ENCODE results near the gene ERICH6.

Gene ERICH6

DNA sequence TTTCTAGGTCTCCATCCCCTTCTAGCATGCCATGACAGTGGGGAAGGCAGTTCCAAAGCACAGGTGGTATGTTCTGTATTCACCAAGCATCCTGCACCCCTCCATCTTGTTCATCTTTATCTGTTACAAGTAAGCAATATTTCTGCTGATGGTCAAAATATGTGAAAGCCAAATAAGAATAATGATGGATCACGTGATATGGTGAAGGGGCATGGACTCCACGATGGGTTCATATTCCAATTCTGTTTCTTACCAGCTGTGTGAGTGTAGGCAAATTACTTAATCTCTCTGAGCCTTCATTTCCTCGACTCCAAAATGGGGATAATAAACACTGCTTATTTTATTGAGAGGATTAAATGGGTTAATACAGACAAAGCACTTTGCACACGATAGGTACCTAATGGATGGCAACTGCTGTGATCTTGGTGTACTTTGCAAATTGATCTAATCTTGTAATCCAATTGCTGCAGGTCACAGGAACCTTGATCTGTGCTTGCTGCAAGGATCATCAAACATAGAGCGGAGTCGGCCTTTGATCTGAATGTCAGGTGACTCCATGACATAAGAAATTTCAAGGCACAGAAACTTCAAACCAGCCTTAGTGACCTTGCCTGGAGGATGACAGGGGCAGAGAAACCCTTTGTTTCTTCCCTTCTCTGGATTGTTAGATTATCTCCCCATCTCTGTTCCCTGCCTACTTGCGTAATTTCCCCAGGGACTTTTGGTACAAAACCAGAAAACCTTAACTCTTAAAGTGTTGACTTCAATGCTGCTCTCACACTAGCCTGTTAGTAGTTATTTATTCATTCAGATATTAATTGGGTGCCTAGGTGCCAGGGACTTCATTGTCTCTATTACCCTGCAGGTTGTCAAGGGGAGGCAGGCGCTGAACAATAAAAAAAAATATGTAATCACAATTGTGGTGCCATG lies 33.4 kb upstream of the ERICH6 start:
- DNase-seq (ENCODE audit: low spot score), result no peak

DNA sequence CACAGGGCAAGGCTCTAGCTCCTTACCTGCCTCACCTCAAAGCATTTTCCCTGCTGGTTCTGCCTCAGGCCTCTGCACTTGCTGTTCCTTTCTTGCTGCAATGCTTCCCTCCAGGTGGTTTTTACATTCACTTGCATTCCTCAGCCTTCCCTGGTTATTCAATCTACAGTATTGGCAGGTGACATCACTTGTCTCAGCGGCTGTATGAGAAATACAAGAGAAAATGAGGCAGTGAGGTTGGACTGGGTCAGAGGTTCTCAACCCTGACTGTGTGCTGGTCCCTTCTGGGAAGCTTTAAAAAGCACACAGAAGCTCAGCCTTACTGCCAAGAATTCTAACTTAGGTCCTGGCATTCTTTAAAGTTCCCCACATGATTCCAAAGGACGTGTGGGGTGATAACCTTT lies 32.6 kb upstream of the ERICH6 start:
- DNase-seq (ENCODE audit: low spot score), result no peak

DNA sequence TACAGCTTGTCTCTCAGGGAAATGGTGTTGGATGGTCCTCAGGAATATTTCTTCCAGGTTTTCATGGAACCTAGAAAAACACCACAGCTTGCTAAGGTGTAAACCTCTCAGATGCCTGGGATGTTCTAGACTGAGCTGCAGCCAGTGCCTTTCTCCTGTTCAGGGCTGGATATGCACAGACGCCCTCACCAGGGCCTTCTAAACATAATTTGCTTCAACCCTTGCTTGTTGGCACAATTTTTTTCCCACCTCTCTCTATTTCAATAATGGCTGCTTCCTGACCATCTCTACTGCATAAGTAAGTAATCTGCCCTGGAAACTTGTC lies 31.0 kb upstream of the ERICH6 start:
- no peak for DNase-seq (ENCODE audit: low spot score)

DNA sequence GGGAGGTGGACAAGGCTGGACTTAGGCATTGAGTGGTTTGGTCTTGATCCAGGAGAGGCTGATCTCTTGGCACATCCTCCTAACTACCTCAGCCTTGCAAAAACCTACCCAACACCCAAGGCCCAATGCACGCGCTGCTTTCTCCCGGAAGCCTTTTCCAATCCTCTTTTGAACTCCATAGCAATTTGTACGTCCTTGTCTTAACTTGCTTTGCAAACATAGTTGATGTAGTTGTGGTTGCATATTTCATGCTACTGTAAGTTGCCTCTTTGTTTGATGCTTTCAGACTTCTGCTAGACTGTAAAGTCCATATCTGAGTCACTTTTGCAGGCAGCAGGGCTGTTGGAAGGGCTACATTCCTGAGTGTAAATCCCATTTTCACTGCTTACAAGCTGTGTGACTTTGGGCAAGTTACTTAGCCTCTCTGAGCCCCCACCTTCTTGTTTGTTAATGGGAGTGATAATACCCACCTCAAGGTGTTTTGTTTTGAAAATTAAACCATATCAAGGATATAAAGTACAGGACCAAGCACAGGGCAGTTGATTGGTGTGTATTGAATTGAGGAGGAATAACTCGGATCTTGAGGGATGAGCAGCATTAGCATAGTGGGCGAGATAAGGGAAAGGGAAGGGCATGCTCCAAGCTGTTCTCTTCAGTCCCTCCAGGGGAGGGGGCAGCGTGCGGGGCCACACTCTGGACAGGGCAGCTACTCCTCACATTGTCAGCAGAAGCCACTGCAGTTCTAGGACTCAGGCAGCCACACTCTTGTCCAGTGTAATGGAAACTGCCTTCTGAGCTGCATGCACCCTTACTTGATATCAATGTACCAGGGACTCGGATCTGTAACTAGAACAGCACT lies 30.4 kb upstream of the ERICH6 start:
- DNase-seq (ENCODE audit: low spot score), result no peak

DNA sequence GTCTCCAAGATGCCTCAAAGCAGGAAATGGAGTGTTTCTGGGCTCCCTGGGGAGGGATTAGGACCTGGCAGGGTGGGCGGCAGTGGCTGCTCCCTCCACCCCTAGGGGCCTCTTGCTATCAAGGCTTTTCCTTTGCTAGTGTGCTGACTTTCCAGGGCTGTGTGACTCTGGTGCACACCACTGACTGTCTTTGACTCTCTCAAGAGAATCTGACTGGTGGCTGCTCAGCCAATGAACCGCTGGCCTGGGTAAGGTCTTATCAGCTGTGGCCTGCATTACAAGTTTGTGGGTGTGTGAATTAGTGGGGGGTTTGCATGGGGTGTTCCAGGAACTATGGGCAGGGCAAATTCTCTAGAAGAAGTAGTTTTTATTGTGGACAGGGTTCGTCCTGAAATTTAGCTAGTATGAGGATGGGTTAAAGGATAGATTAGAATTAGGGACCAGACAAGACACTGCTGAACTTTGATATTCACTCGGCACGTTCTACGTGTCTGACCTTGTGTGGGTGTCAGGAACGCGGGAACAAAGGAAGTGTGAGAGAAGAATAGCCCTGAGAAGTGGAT lies 29.7 kb upstream of the ERICH6 start:
- no peak for DNase-seq (ENCODE audit: low spot score)

DNA sequence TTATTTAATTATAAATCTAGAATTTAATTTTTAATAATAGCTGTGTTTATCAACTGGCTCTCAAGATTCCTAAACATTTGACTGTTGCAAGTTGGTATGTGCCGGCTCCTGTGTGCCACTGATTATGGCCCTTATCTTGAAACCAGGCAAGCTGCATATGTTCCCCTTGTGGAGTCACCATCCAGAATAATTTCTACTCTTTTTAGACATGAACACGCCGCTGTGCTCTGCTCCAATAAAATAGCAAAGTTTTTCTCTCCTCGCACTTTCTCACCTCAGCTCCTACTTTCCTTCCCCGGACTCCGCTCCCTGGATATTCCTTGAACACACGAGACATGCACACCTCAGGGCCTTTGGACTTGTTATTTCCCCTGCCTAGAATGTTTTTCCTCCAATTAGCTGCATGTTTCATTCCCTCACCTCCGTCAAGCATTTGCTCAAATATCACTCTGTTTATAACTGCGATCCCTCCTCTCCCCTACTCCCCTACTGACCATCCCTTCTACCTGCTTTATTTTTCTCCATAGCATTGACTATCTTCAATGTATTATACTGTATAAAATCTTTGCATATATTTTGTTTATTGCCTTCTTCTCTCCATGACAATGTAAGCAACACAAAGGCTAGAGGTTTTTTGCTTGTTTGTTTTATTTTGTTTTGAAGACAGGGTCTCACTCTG lies 26.1 kb upstream of the ERICH6 start:
- DNase-seq (ENCODE audit: low spot score), result no peak

DNA sequence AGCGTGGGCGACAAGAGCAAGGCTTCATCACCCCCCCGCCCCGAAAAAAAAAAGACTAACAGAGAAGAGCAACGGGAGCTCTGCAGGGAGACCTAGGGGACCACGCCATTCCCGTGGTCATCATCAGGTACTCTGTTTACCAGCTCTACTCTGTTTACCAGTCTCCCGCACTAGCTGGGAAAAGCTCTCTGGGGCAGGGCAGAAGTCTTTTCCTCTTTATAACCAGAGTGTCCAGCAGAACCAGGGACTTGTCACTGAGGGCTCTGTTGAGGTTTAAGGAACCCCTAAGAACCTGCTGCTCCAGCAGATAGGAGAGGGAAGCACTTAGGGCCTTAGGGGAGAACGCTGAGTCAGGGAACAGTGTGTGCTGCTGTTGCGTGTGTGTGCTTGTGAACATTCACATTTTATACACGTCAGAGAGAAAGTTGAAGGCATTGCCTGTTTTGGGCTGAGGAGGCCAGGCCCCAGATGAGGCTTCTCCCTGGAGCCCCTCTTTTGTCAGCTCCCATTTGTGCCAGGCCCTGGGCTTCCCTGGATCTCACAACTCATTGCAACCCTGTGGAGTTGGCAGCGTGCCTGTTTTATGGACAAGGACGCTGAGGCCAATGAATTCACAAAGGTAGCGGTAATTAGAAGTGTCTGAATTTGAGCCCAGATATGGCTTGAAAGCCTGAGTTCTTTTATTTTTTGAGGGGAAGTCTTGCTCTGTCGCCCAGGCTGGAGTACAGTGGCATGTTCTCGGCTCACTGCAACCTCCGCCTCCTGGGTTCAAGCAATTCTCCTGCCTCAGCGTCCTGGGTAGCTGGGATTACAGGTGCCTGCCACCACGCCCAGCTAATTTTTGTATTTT lies 24.2 kb upstream of the ERICH6 start:
- no peak for DNase-seq (ENCODE audit: low spot score)

DNA sequence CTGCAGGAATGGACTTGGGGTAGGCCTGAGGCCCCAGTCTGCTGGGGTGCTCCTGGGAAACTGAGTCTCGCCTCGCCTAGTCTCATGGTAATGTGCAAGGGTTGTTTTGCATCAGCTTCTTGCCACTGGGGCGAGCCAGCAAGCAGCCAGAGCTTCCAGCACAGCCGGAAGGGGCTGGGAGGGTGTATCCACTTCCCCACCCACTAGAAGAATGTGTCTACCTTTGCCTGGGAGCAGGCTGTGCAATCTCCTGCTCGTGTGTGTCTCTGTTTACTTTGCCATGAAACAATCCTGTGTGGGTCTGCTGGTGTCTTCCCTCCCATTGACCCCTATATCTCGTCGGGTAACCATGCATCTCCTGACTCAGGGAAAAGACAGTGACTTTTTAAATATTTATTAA lies 21.8 kb upstream of the ERICH6 start:
- DNase-seq (ENCODE audit: low spot score), result peak; percentile 46

DNA sequence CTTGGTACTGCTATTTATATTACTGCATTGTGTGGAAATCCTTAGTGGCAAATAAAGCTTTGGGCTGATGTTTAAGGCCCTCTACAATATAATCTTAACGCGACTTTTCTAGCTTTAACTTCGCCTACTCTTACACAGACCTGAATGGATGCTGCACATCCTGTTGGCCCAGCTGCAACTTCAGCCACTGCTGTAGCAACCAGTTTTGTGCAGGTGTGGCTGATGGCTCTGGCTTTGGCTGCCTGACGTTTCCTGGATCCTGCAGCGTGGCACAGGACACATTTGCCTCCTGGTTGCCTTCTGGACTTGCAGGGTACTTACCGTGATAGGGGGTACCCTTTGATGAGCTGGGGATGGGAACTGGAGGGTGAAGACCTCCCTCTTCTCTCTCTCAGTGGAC lies 20.2 kb upstream of the ERICH6 start:
- DNase-seq (ENCODE audit: low spot score), result no peak

DNA sequence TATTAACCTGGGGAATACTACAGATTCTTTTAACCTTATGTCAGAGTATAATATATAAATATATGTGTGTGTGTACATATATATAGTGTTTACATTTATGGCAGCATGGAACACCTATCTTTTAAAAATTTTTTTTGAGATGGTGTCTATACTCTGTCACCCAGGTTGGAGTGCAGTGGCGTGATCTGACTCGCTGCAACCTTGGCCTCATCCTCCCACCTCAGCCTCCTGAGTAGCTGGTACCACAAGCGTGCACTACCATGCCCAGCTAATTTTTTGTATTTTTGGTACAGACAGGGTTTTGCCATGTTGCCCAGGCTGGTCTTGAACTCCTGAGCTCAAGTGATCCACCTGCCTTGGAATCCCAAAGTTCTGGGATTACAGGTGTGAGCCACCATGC lies 18.5 kb upstream of the ERICH6 start:
- no peak for DNase-seq (ENCODE audit: low spot score)

DNA sequence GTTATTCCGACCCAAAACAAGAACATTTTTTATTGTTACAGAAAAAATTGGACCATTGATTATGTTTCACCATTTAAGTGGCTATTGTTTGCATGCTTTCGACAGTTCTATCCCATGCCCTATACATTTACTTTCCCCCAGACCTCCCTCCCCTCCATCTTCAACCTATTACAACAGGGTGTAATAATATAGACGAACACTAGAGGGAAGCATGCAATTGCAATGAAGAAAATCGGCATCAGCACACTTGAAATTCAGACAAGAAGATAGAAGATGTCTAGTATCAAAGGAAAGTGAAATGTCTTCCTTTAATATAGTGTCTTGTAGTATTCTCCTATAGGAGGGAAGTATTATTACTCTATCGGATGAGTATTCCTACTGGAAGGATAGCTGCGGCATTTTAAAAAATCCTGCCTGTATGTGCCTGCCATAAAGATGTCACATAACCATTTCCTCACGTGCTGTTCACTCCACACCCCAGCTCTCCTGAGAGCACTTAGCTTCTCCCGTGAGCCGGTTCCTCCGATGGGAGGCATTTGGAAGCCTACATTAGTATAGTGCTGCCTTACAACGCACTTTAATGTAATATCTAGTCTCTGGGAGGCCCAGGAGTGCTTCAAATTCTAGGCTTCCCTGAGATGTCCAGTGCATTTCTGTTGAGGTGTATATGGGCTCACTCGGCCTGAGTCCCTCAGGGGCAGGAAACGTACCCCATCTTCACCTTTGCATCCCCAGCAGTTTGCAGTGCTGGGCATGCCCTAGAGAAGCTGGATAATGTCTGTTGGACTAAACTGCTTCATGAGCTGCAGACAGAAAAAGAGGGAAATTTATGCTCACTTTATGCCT lies 17.8 kb upstream of the ERICH6 start:
- DNase-seq (ENCODE audit: low spot score), result peak; percentile 75

DNA sequence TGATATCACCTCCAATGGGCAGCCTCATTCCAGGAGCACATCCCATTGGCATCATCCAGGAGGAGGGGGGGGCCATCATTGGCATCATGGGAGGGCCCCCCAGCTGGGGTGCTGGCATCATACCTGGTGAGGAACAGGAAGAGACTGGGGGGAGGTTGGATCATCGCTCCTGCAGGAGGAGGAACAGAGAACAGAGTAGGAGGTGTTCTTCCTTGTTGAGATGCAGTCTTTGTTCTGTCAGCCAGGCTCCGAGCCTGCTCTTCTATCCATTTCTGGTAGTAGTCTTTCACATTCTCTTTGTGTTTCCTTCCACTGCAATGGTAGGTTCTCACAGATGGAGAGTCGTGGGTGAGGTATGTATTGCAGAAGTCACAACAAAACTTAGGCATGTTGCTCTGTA lies 16.7 kb upstream of the ERICH6 start:
- no peak for DNase-seq (ENCODE audit: low spot score)

DNA sequence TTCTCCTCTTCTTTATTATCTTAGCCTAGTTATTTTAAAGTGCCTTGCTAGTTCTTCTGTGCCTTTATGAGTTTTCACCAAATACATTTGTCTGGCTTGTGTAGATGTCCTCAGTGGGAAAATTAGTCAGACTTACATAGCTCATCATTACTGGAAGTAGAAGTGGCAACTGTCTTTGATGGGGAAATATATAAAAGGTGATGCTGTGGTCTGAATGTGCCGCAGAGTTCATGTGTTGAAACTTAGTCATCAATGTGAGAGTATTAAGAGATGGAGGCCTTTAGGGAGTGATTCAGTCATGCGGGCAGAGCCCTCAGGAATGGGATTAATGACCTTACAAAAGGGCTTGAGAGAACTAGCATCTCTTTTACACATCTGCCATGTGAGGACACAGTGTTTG lies 6.4 kb upstream of the ERICH6 start:
- no peak for DNase-seq (ENCODE audit: low spot score)

DNA sequence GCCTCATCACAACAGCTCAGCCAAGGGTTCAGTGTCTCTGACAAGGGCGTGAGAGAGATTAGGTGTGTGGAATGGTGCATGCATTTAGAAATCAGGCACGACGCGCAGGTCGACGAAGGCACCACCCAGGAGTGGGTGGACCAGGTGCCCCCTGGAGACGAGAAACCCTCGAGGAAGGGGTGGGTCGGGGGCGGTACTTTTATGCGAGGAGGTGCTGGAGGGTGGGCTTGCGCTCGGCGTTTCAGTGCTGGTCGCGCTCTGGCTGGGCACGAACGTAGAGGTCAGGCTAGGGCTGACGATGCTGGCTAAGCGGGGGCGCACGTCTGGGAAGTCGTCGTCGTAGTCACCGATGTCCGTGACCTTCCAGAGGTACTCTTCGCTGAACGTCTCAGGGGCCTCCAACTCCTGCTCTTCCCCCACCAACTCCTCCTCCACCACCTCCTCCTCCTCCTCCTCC lies 393 bp downstream of the ERICH6 start:
- peak; percentile 64 for DNase-seq (ENCODE audit: low spot score)

DNA sequence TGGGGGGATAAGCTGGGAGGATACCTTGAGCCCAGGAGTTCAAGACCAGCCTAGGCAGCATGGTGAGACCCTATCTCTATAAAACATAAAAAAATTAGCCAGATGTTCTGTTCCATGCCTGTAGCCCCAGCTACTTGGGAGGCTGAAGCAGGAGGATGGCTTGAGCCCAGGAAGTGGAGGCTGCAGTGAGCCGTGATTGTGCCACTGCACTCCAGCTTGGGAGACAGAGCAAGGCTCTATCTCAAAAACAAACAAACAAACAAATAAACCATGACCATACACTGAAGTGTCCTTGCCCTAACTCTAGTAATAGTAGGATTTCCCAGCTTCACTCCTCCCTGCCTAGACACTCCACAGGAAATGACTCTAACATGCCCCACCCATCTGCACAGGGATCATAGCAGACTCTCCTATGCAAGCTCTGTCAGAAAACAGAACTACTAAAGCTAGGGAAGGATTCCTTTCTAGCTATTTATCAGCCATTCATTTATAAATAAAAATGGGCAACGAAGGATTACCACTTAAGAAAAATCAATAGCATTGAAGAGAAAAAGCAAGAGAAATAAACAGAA lies 4.6 kb downstream of the ERICH6 start:
- DNase-seq (ENCODE audit: low spot score), result peak; percentile 53

DNA sequence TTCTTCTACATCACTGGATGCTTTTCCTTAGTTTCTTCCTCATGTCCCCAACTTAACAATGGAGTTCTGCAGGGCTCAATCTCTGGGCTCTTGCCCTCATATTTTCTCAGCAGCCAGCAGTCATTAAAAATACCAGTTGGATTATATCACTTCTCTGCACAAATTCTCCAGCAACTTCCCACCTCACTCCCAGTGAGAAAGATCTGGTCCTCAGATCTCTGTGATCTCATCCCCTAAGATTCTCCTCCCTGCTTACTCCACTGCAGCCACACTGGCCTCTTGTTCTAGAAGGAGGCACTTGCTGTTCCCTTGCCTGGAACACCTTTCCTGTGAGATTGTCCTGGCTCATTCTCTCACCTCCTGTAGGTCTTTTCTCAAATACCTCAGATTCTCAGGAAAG lies 6.1 kb downstream of the ERICH6 start:
- DNase-seq (ENCODE audit: low spot score), result no peak

DNA sequence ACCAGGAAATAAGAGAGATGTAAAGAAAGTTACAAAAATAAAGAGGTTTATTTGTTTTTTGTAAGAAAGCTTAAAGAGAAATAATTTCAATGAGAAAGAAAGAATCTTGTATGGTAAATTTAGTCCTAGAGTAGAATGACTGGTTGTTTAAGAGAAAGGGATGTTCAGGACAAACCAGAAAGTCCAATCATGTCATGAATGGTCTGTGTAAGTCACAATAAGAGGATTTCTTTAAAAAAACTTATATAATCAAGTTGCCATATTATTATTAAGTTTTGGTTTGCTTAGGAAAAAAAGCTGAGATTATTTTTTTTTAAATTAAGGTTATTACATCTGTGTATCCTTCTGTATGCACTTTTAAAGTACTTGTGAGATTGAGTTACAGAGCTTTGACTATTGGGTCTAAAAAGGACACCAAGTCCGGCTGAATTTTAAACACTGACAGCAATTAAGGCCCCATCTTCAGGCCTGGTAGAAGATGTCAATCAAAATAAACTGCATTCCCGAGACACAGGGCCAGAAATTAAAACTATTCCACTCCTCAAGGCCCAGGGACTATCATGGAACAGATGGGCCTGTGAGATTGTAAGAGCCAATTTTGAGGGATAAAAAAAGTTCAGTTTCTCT lies 12.2 kb downstream of the ERICH6 start:
- DNase-seq (ENCODE audit: low spot score), result no peak

DNA sequence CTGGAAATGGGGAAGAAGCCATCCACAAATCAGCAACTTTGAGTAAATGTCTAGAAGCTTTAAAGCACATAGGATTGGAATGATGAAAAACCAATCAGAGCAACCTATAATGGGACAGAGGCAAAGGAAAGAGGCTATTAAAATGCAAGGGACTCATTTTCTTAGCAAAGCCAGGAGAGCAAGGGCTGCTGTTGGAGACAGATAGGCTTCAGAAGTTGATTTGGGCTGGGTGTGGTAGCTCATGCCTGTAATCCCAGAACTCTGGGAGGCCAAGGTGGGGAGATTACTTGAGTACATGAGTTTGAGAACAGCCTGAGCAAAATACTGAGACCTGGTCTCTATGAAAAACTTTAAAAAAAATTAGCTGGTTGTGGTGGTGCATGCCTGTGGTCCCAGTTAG lies 16.1 kb downstream of the ERICH6 start:
- DNase-seq (ENCODE audit: low spot score), result no peak

DNA sequence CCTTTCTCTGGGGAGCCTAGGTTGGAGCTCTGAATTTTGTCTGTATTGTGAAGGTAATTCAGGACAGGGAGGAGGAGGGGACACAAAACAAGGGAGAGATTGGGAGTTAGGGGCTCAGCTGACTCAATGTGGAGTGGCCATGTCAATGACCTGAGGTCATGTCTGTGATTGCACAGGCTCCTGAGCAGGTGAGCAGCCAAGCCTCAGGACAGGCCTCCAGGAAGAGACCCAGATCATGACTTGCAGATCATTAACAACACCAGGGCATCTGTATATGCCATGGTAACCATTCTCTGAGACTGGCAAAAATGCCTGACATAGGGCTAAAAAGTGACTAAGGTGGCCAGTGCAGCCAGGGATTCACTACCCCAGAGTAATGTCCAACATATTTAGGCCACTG lies 20.9 kb downstream of the ERICH6 start:
- DNase-seq (ENCODE audit: low spot score), result no peak

DNA sequence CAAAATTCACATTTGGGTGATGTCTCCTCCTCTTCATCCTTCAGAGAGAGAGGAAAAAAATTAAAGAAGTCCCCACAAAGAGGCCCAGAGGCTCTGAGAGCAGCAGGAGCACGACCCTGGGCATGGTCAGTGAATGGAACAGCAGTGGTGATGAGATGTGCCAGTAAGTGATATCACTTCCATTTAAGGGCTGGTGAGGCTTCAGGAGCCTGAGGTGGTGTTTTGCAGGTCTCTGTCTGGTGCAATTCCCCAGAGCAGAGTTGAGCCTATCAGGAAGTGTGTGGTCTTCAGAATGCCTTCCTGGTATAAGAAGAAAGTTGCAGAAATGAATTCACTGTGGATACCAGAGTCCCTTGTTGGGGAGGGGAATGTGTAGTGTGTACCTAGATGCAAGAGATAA lies 21.4 kb downstream of the ERICH6 start:
- DNase-seq (ENCODE audit: low spot score), result no peak

Measured in SW480 (cell line).